GM18517 (cell line): ENCODE measurements around the gene SPATC1L.

Source experiments
- ATAC-seq: cut with Tn5 transposase; IDR thresholded peaks from one replicate; pipeline ENCODE4 v1.9.1; 2021; ENCODE audit warnings: mild to moderate bottlenecking, moderate library complexity; ENCODE audit not compliant: unreplicated experiment

SPATC1L gene

DNA sequence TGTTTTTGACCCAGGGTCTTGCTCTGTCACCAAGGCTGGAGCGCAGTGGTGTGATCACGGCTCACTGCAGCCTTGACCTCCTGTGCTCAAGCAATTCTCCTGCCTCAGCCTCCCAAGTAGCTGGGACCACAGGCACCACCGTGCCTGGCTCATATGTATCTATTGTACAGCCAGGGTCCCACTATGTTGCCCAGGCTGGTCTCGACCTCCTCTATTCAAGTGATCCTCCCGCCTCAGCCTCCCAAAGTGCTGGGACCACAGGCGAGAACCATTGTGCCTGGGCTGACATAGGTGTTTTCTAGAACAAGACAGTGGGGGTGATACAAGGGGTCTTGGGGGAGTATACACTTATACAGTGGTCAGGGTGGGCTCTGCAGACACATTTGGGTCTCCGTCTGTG, 46.4 kb downstream of the SPATC1L start:
- no peak for ATAC-seq

- ATAC-seq, result no peak
Observed at GRCh38 chr21:46136739-46137349, 47.4 kb downstream of the SPATC1L start.

GRCh38 chr21:46135782-46136395, 48.4 kb downstream of the SPATC1L start:
- no peak for ATAC-seq

GRCh38 chr21:46131838-46132651, 52.2 kb downstream of the SPATC1L start:
- no peak for ATAC-seq

GRCh38 chr21:46131588-46131837, 52.7 kb downstream of the SPATC1L start:
- ATAC-seq, result no peak

DNA sequence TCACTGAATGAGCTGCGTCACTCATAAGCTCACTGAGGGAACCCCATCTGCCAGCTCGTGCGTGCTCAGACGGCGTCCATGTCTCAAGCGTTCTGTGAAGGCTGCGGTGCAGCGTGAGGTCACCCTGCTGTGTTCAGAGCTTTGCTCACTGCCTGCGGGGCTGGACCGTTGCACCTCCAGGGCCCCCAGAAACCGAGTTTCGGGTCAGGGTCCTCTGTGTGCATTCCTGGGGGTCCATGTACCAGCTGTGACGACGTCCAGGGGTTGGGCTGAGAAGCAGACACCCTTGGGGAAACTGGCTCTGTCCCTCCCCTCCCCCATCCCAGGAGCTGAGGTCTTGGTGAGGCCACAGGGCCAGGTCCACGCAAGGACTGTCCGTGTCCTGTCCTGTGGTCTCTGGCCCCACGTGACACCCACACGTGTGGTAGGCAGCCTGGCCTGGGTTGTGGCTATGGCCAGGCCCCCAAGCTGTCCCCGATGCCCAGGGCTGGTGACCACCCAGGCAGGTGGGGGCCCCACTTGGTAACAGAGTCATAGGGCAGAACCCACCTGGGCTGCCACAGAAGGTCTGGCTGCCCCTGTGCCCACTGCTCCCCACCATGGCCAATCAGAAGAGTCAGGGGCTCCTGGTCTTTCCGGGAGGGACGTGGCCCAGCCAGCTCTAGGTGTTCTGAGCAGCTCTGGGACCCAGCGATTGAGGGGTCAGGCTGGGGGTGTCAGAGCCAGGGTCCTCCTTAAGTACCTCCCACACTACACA, 53.2 kb downstream of the SPATC1L start:
- no peak for ATAC-seq

- no peak for ATAC-seq
Observed at GRCh38 chr21:46129846-46130651, 54.2 kb downstream of the SPATC1L start.

GRCh38 chr21:46128933-46129571, 55.2 kb downstream of the SPATC1L start:
- ATAC-seq, result no peak

DNA sequence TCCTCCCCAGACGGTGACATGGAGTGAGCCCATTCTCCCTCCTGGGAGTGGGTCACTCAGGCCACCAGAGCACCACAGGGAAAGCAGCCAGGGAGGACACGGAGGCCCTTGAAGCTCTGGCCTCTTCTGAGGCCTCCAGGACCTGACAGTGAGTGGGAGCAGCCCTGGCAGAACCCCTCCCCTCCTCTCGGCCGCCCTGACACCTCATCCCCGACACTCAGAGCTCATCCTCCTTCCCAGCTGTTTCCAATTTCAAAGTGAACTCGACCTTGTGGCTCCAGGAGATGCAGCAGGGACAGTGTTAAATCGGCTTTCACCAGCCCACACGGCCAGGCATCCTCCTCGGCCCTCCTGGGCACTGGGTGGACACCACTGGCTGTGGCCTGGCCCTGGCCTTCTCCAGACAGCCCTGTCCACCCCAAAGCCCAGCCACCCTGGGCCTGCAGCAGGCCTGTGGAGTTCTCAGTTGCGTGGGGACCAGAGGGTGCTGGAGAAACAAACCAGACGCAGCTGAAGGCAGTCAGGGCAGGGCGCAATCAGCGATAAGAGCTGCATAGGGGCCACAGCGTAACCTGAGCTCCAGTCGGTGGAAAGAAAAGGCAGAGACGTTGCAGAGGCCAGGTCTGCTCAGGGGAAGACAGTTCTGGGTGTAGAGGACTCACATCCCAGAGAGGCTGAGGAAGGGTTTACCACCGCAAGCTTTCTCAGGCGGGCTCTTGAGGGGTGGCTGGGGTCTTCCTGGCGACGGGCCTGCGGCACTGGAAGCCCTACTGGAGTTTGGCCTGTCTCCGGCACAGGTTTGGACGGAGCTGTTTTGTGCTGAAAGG, 55.9 kb downstream of the SPATC1L start:
- no peak for ATAC-seq

- no peak for ATAC-seq
Observed at GRCh38 chr21:46127239-46128105, 56.8 kb downstream of the SPATC1L start.

- ATAC-seq, result no peak
Observed at GRCh38 chr21:46126309-46127238, 57.7 kb downstream of the SPATC1L start.

GRCh38 chr21:46125846-46126301, 58.4 kb downstream of the SPATC1L start:
- ATAC-seq, result no peak

- no peak for ATAC-seq
Observed at GRCh38 chr21:46124926-46125845, 59.1 kb downstream of the SPATC1L start.

- ATAC-seq, result no peak
Observed at GRCh38 chr21:46124083-46124925, 60.0 kb downstream of the SPATC1L start.
